Spleen (tissue), 11 donors: ENCODE measurements around the gene ADGRG1. TPM values are rescaled to one million over a fixed set of nuclear protein-coding genes. Genes with fewer than 3 reads are reported as not detected.

Source experiments
- DNase-seq: peaks from one replicate; pipeline ENCODE4 v3.0.0-alpha.2; 2020
- H3K27ac ChIP-seq, 8 donors: fragments of 200-600 bp; sonication (generic) in 7 of 8; 1 replicate in 4 of 8; 2 replicates in 4 of 8; pipeline versions ENCODE4 v1.5.0 to v1.8.0; 2016 to 2021; ENCODE audit warnings: inconsistent platforms in 4 of 8, mild to moderate bottlenecking in 4 of 8, moderate library complexity in 1 of 8
- H3K27me3 ChIP-seq, 7 donors: fragments of 200-600 bp; sonication (generic) in 6 of 7; replicated peaks in 1 of 7; 1 replicate in 4 of 7; 2 replicates in 3 of 7; pipeline versions ENCODE4 v1.5.0 to v1.8.0; 2016 to 2021; ENCODE audit warnings: inconsistent platforms in 3 of 7, mild to moderate bottlenecking in 1 of 7
- H3K36me3 ChIP-seq, 6 donors: fragments of 200-600 bp; sonication (generic) in 5 of 6; 1 replicate in 4 of 6; 2 replicates in 2 of 6; pipeline versions ENCODE4 v1.5.0 to v1.8.0; 2016 to 2021; ENCODE audit warnings: inconsistent platforms in 2 of 6
- H3K4me1 ChIP-seq, 6 donors: fragments of 200-600 bp; sonication (generic) in 5 of 6; 1 replicate in 3 of 6; 2 replicates in 3 of 6; pipeline versions ENCODE4 v1.5.0 to v1.8.0; 2016 to 2021; ENCODE audit warnings: inconsistent platforms in 3 of 6
- H3K4me3 ChIP-seq, 8 donors: fragments of 200-600 bp; sonication (generic) in 7 of 8; 1 replicate in 4 of 8; 2 replicates in 4 of 8; pipeline versions ENCODE4 v1.5.0 to v1.8.0; 2016 to 2021; ENCODE audit warnings: inconsistent platforms in 4 of 8, mild to moderate bottlenecking in 4 of 8, moderate library complexity in 2 of 8
- H3K9me3 ChIP-seq, 8 donors: fragments of 200-600 bp; sonication (generic) in 7 of 8; 1 replicate in 4 of 8; 2 replicates in 4 of 8; pipeline versions ENCODE4 v1.5.0 to v1.8.0; 2016 to 2021; ENCODE audit warnings: inconsistent platforms in 4 of 8
- CTCF ChIP-seq, 11 experiments: fragments of 200-600 bp in 7 of 11; fragments of 450-650 bp in 4 of 11; sonication (generic) in 4 of 11; IDR thresholded peaks in 8 of 11; conservative IDR thresholded peaks in 3 of 11; 1 replicate in 7 of 11; 2 replicates in 4 of 11; pipeline versions ENCODE4 v1.4.0 to v1.8.0; 2016 to 2021; ENCODE audit warnings: antibody characterized with exemption in 11 of 11, inconsistent platforms in 4 of 11, mild to moderate bottlenecking in 1 of 11
- POLR2A ChIP-seq, 3 donors: fragments of 450-650 bp; IDR thresholded peaks; one replicate each; pipeline ENCODE4 v1.5.1; 2017; ENCODE audit warnings: antibody characterized with exemption in 3 of 3, mild to moderate bottlenecking in 1 of 3
- POLR2AphosphoS5 ChIP-seq, 3 donors: sonication (generic); formaldehyde crosslinking; IDR thresholded peaks; one replicate each; pipeline ENCODE4 v1.5.1; 2017; ENCODE audit warnings: antibody characterized with exemption in 3 of 3
- WGBS, 5 donors: extraction: QIAGEN DNeasy Blood & Tissue Kit in 3 of 5; methylation state at CpG; one replicate each; pipeline versions ENCODE4 v1.1.5 to v1.1.7; 2013 to 2018; 5-methylcytosine and 5-hydroxymethylcytosine counted together
- intact Hi-C: fragments of 100-400 bp; cut with DNase I; formaldehyde crosslinking; loops from one replicate; pipeline ENCODE4 v1.15.0; 2023; ENCODE audit warnings: low total_unique reads
- polyA plus RNA-seq, 3 donors: library from polyadenylated mRNA; stranded (reverse); fragments of 200-250 nt; gene quantifications; one replicate each; pipeline ENCODE4 v1.2.1, GENCODE V29; 2013
- total RNA-seq, 7 donors: library from RNA; depleted of rRNA in 3 of 7; stranded (reverse); fragments of >200 nt in 3 of 7; fragmentation: NEBNext Ultra II Directional in 4 of 7; extraction: Animal tissue kit (Norgen Biotek cat#: 25700) in 4 of 7; gene quantifications; one replicate each; pipeline versions ENCODE4 v1.1.0 to v1.2.1, GENCODE V29; 2016 to 2021
- donor health status: healthy with polysubstance abuse.
- donor health status: DM: no; HTN: no; CAD: no; lungs with moderate emphysema.
- donor health status: DM: no; HTN: no; CAD: no.
- donor health status: Bipolar disorder and iron deficiency.
- donor health status: healthy.
- donor health status: DM: no; HTN: no; CAD: no.
- donor health status: DM: yes; HTN: yes; CAD: no.

ADGRG1 gene
- total and polyA plus RNA-seq, 10 donors = 1.0 to 23.7 (median 8.2) TPM

DNA sequence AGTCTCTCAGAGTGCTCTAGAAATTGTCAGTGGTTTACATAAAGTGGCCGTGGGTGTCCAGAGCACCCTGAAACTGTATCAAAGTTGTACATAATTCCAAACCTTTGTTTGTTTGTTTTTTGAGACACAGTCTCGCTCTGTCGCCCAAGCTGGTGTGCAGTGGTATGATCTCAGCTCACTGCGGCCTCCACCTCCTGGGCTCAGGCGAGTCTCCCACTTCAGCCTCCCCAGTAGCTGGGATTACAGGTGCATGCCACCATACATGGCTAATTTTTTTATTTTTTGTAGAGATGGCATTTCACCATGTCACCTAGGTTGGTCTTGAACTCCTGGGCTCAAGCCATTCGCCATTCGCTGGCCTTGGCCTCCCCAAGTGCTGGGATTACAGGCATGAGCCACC lies 24.3 kb upstream of the ADGRG1 start:
- no peak for TF ChIP-seq POLR2AphosphoS5 (IDR thresholded peaks at IDR 0.05)
- no peak for TF ChIP-seq POLR2A (IDR thresholded peaks at IDR 0.05)
- TF ChIP-seq CTCF (IDR thresholded peaks at IDR 0.05 in 8 of 11, conservative IDR thresholded peaks at IDR 0.05 in 3 of 11) = no peak
- WGBS, 5 donors = 86 to 95% (median 91%) methylated on average over 7 of the region's 7 CpGs
- Histone ChIP-seq H3K9me3 (no peaks in the 10 kb centered on the region), H3K36me3 (no peaks in the 10 kb centered on the region), H3K4me3 (no peak overlapping the region), H3K27me3 (peaks cover 0 to 17% (median 0%) of the 10 kb centered on the region in 7 donors), H3K4me1 (peaks cover 6 to 49% (median 36%) of the 10 kb centered on the region in 6 donors), H3K27ac (peak overlapping the region in 2 of 8 donors; percentile 80 to 85)
- intact Hi-C loops = no loop called here
- no peak for DNase-seq

DNA sequence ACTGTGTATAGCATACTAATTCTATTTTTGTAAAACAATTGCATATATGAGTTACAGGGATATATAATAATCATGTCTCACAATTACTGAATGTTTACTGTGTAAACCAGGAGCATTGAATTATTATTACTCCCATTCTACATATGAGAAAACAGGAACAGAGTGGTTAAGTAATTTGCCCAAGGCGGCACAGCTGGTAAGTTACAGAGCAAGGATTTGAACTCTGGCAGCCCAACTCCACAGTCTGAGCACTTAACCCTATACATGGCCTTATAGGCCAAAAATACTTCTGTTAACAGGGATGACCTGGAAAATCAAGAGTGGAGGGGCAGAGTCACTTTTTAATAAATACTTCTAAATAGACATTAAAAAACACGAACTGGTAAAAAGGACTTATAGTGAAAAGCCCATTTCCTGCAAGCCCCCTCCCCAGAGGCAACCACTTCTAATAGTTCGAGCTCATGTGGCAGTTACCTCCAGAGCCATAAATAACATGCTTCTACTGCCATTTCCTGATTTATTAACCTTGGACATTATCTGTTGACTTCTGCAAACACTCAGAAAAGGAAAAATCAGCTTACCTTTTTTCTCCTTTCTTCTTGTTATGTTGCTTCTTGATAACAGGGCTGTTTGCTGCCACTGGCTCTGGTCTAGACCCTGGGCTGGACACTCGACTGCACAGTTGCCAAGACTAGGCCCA lies 22.1 kb upstream of the ADGRG1 start:
- Histone ChIP-seq H3K36me3 (no peaks in the 10 kb centered on the region), H3K4me1 (peaks cover 0 to 48% (median 36%) of the 10 kb centered on the region in 6 donors), H3K27me3 (peaks cover 0 to 5% (median 0%) of the 10 kb centered on the region in 7 donors), H3K27ac (peak overlapping the region in 3 of 8 donors; percentile 39 to 58 (median 40)), H3K9me3 (no peaks in the 10 kb centered on the region), H3K4me3 (no peak overlapping the region)
- TF ChIP-seq POLR2A (IDR thresholded peaks at IDR 0.05) (no peak), CTCF (IDR thresholded peaks at IDR 0.05 in 8 of 11, conservative IDR thresholded peaks at IDR 0.05 in 3 of 11) (no peak), POLR2AphosphoS5 (IDR thresholded peaks at IDR 0.05) (no peak)
- 39 to 54% (median 47%) methylated on average over 4 of the region's 4 CpGs for WGBS, 5 donors
- no peak for DNase-seq
- intact Hi-C loops = no loop called here

DNA sequence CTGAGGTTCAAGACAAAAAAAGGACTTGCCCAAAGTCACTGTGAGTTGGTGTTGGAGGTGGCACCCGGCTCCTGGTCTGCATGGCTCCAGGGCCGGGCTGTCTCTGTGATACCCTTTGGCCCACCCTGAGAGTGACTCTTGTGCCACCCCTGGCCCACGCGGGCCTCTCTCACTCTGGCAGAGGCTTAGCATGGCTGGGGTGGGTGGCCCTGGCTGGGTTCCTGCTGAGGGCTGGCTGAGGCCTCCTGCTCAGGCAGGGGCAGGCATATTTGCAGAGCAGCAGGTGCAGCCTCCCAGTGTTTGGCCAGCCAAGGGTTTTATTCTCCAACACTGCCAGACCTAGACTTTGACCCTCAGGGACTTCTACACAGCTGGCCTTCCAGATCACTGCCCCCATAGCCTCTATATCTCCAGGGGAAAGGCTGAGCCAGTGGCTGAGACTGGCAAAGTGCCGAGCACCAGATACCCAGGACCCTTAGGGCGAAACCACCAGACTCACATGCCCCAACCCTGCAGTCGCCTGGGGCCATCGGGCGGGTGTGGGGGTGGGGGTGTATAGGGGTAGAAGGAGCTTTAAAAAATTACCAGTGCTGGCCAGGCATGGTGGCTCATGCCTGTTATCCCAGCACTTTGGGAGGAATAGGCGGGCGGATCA lies 21.5 kb upstream of the ADGRG1 start:
- Histone ChIP-seq H3K36me3 (no peaks in the 10 kb centered on the region), H3K4me1 (peaks cover 0 to 41% (median 29%) of the 10 kb centered on the region in 6 donors), H3K4me3 (no peak overlapping the region), H3K9me3 (no peaks in the 10 kb centered on the region), H3K27me3 (peaks cover 0 to 5% (median 0%) of the 10 kb centered on the region in 7 donors), H3K27ac (peak overlapping the region in 3 of 8 donors; percentile 39 to 58 (median 40))
- intact Hi-C loops = no loop called here
- DNase-seq = peak; percentile 67
- TF ChIP-seq CTCF (IDR thresholded peaks at IDR 0.05 in 8 of 11, conservative IDR thresholded peaks at IDR 0.05 in 3 of 11) (no peak), POLR2AphosphoS5 (IDR thresholded peaks at IDR 0.05) (no peak), POLR2A (IDR thresholded peaks at IDR 0.05) (no peak)
- WGBS, 5 donors = 49 to 70% (median 66%) methylated on average over 10 to 11 of the region's 11 CpGs
